ENCODE results near the gene HBZ.
A peak's percentile ranks its signal among the peaks of the same experiment; 100 is the strongest.
"Not testable (repeated sequence)": the region's sequence is repeated elsewhere in the genome, so short reads cannot be mapped to it uniquely, and the experiment has no call there.

Gene HBZ

GRCh38 chr16:144797-145252 is 7.6 kb upstream of the HBZ start:
- Histone ChIP-seq H3K4me1 (ENCODE audit: insufficient read depth, low read length) (no peaks in the 10 kb centered on the region), H2AFZ (ENCODE audit: low read depth, low read length) (no peak overlapping the region), H3K36me3 (ENCODE audit: insufficient read depth, low read length) (no peaks in the 10 kb centered on the region), H3K4me3 (ENCODE audit: low read length) (no peak overlapping the region), H3K9me3 (ENCODE audit: low read length) (no peaks in the 10 kb centered on the region), H3K27me3 (ENCODE audit: insufficient read depth, low read length) (peaks cover 10% of the 10 kb centered on the region)

GRCh38 chr16:146646-147045 is 5.8 kb upstream of the HBZ start:
- H3K4me3 ChIP-seq (ENCODE audit: low read length), result no peak overlapping the region
- no peaks in the 10 kb centered on the region for H3K36me3 ChIP-seq (ENCODE audit: insufficient read depth, low read length)
- H3K27me3 ChIP-seq (ENCODE audit: insufficient read depth, low read length), result peaks cover 18% of the 10 kb centered on the region
- no peaks in the 10 kb centered on the region for H3K4me1 ChIP-seq (ENCODE audit: insufficient read depth, low read length)
- H3K9me3 ChIP-seq (ENCODE audit: low read length), result no peaks in the 10 kb centered on the region
- no peak overlapping the region for H2AFZ ChIP-seq (ENCODE audit: low read depth, low read length)

GRCh38 chr16:149024-149660 is 3.3 kb upstream of the HBZ start:
- H3K4me3 ChIP-seq (ENCODE audit: low read length), result no peak overlapping the region
- no peaks in the 10 kb centered on the region for H3K4me1 ChIP-seq (ENCODE audit: insufficient read depth, low read length)
- peaks cover 26% of the 10 kb centered on the region for H3K27me3 ChIP-seq (ENCODE audit: insufficient read depth, low read length)
- no peak overlapping the region for H2AFZ ChIP-seq (ENCODE audit: low read depth, low read length)
- no peaks in the 10 kb centered on the region for H3K36me3 ChIP-seq (ENCODE audit: insufficient read depth, low read length)
- H3K9me3 ChIP-seq (ENCODE audit: low read length), result no peaks in the 10 kb centered on the region

- peaks cover 48% of the 10 kb centered on the region for H3K27me3 ChIP-seq (ENCODE audit: insufficient read depth, low read length)
- not testable (repeated sequence) for H3K4me3 ChIP-seq (ENCODE audit: low read length); H2AFZ ChIP-seq (ENCODE audit: low read depth, low read length); H3K9me3 ChIP-seq (ENCODE audit: low read length); H3K36me3 ChIP-seq (ENCODE audit: insufficient read depth, low read length); H3K4me1 ChIP-seq (ENCODE audit: insufficient read depth, low read length)
These were observed 681 bp downstream of the HBZ start for GRCh38 chr16:153129-153521.

GRCh38 chr16:153550-154216 is 1.2 kb downstream of the HBZ start:
- peaks cover 48% of the 10 kb centered on the region for H3K27me3 ChIP-seq (ENCODE audit: insufficient read depth, low read length)
- H2AFZ ChIP-seq (ENCODE audit: low read depth, low read length); H3K4me1 ChIP-seq (ENCODE audit: insufficient read depth, low read length); H3K4me3 ChIP-seq (ENCODE audit: low read length); H3K9me3 ChIP-seq (ENCODE audit: low read length); H3K36me3 ChIP-seq (ENCODE audit: insufficient read depth, low read length): not testable (repeated sequence)

- Histone ChIP-seq H3K27me3 (ENCODE audit: insufficient read depth, low read length) (peaks cover 46% of the 10 kb centered on the region), H3K36me3 (ENCODE audit: insufficient read depth, low read length) (no peaks in the 10 kb centered on the region), H3K9me3 (ENCODE audit: low read length) (no peaks in the 10 kb centered on the region), H3K4me1 (ENCODE audit: insufficient read depth, low read length) (peaks cover 8% of the 10 kb centered on the region), H3K4me3 (ENCODE audit: low read length) (peak overlapping the region; percentile 40), H2AFZ (ENCODE audit: low read depth, low read length) (peak overlapping the region; percentile 60)
These were observed 2.0 kb downstream of the HBZ start for GRCh38 chr16:154217-155030.

GRCh38 chr16:155031-155398 is 2.6 kb downstream of the HBZ start:
- Histone ChIP-seq H2AFZ (ENCODE audit: low read depth, low read length) (peak overlapping the region; percentile 60), H3K36me3 (ENCODE audit: insufficient read depth, low read length) (no peaks in the 10 kb centered on the region), H3K27me3 (ENCODE audit: insufficient read depth, low read length) (peaks cover 45% of the 10 kb centered on the region), H3K9me3 (ENCODE audit: low read length) (no peaks in the 10 kb centered on the region), H3K4me1 (ENCODE audit: insufficient read depth, low read length) (peaks cover 8% of the 10 kb centered on the region), H3K4me3 (ENCODE audit: low read length) (peak overlapping the region; percentile 40)

- no peak overlapping the region for H3K4me3 ChIP-seq (ENCODE audit: low read length)
- H3K9me3 ChIP-seq (ENCODE audit: low read length), result peaks cover 3% of the 10 kb centered on the region
- H3K36me3 ChIP-seq (ENCODE audit: insufficient read depth, low read length), result no peaks in the 10 kb centered on the region
- no peak overlapping the region for H2AFZ ChIP-seq (ENCODE audit: low read depth, low read length)
- peaks cover 8% of the 10 kb centered on the region for H3K4me1 ChIP-seq (ENCODE audit: insufficient read depth, low read length)
- H3K27me3 ChIP-seq (ENCODE audit: insufficient read depth, low read length), result peaks cover 48% of the 10 kb centered on the region
These were observed 6.8 kb downstream of the HBZ start for GRCh38 chr16:159136-159849.

GRCh38 chr16:160242-160641 is 7.8 kb downstream of the HBZ start:
- not testable (repeated sequence) for H3K4me1 ChIP-seq (ENCODE audit: insufficient read depth, low read length); H3K36me3 ChIP-seq (ENCODE audit: insufficient read depth, low read length)
- peaks cover 42% of the 10 kb centered on the region for H3K27me3 ChIP-seq (ENCODE audit: insufficient read depth, low read length)

GRCh38 chr16:160691-161190 is 8.3 kb downstream of the HBZ start:
- Histone ChIP-seq H3K9me3 (ENCODE audit: low read length) (peaks cover 3% of the 10 kb centered on the region), H2AFZ (ENCODE audit: low read depth, low read length) (no peak overlapping the region), H3K4me3 (ENCODE audit: low read length) (no peak overlapping the region), H3K4me1 (ENCODE audit: insufficient read depth, low read length) (peaks cover 3% of the 10 kb centered on the region), H3K27me3 (ENCODE audit: insufficient read depth, low read length) (peaks cover 45% of the 10 kb centered on the region), H3K36me3 (ENCODE audit: insufficient read depth, low read length) (no peaks in the 10 kb centered on the region)

More at GRCh38 chr16:160242-160641, 7.8 kb downstream of the HBZ start:
- not testable (repeated sequence) for H3K4me3 ChIP-seq (ENCODE audit: low read length); H3K9me3 ChIP-seq (ENCODE audit: low read length); H2AFZ ChIP-seq (ENCODE audit: low read depth, low read length)

- peaks cover 7% of the 10 kb centered on the region for H3K4me1 ChIP-seq (ENCODE audit: insufficient read depth, low read length)
- H3K36me3 ChIP-seq (ENCODE audit: insufficient read depth, low read length), result no peaks in the 10 kb centered on the region
- no peak overlapping the region for H2AFZ ChIP-seq (ENCODE audit: low read depth, low read length)
- peaks cover 53% of the 10 kb centered on the region for H3K27me3 ChIP-seq (ENCODE audit: insufficient read depth, low read length)
- H3K4me3 ChIP-seq (ENCODE audit: low read length), result no peak overlapping the region
- H3K9me3 ChIP-seq (ENCODE audit: low read length), result peaks cover 3% of the 10 kb centered on the region
These were observed 10.0 kb downstream of the HBZ start for GRCh38 chr16:162271-162991.

- not testable (repeated sequence) for H3K9me3 ChIP-seq (ENCODE audit: low read length); H3K4me1 ChIP-seq (ENCODE audit: insufficient read depth, low read length); H2AFZ ChIP-seq (ENCODE audit: low read depth, low read length); H3K36me3 ChIP-seq (ENCODE audit: insufficient read depth, low read length); H3K4me3 ChIP-seq (ENCODE audit: low read length)
- H3K27me3 ChIP-seq (ENCODE audit: insufficient read depth, low read length), result peaks cover 59% of the 10 kb centered on the region
These were observed 10.7 kb downstream of the HBZ start for GRCh38 chr16:163139-163538.
